ENCODE measurements around the gene CDS1.

DNA sequence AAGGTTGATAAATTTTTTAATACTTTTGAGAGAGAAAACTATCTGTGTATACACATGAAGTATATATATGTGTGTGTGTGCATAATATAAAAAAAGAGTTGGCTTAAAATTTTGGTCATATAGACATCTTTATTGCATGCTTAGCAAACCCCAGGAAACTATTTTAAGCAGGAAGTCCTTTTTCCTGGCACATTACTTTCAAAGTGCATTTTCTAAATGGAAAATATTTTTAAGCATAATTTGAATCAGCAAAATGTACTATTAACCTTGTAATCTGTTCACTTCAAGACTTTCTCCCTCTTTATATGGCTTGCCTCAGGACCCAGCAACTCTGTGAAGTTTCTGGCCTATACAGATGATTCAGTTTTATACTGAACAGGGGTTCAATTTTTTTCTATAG, 106.3 kb downstream of the CDS1 start:
- no peak for TF ChIP-seq EZH2phosphoT487 (IDR thresholded peaks at IDR 0.05; ENCODE audit: borderline replicate concordance, low read depth, low read length)
- TF ChIP-seq, protein P1, sequence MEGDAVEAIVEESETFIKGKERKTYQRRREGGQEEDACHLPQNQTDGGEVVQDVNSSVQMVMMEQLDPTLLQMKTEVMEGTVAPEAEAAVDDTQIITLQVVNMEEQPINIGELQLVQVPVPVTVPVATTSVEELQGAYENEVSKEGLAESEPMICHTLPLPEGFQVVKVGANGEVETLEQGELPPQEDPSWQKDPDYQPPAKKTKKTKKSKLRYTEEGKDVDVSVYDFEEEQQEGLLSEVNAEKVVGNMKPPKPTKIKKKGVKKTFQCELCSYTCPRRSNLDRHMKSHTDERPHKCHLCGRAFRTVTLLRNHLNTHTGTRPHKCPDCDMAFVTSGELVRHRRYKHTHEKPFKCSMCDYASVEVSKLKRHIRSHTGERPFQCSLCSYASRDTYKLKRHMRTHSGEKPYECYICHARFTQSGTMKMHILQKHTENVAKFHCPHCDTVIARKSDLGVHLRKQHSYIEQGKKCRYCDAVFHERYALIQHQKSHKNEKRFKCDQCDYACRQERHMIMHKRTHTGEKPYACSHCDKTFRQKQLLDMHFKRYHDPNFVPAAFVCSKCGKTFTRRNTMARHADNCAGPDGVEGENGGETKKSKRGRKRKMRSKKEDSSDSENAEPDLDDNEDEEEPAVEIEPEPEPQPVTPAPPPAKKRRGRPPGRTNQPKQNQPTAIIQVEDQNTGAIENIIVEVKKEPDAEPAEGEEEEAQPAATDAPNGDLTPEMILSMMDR (conservative IDR thresholded peaks at IDR 0.05; ENCODE audit: low read length), result no peak

Data from OCI-LY7 (cell line).